NCI-H2107 (cell line): ENCODE measurements around the gene L3MBTL3.

Experiments used
- DNase-seq: peaks from one replicate; lab custom pipeline; 2025; lab: John Stamatoyannopoulos, UW

The L3MBTL3 gene

GRCh38 chr6:130018292-130018743 is at the start of gene L3MBTL3:
L3MBTL3 (plus strand) TSS chr6:130018581; CDS start chr6:130042700, 24,119 bp downstream.
- DNase-seq, result peak; percentile 75

DNA sequence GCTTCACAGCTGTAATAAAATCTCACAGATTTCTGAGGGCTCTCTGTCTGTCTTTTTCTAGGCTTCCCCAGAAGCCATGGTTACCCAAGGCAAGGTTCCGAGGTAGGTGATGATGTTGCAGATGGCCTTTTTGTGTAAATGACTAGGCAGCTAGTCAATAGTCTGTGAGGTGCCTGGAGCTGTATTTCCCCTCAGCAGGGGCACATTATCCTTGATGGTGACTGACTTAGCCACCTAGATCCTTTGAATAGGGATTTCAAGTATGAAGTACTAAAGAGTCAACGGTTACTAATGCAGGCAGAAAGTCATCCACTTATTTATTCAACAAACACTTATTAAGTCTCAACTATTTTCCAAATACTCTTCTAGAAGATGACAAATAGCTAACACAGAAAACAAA is 49.3 kb upstream of the L3MBTL3 start:
- no peak for DNase-seq

GRCh38 chr6:129976110-129976509 is 42.3 kb upstream of the L3MBTL3 start:
- DNase-seq, result no peak

GRCh38 chr6:129978148-129978916 is 40.0 kb upstream of the L3MBTL3 start:
- DNase-seq, result no peak

- no peak for DNase-seq
These were observed 37.6 kb upstream of the L3MBTL3 start for GRCh38 chr6:129980821-129981220.

GRCh38 chr6:129981598-129981997 is 36.8 kb upstream of the L3MBTL3 start:
- no peak for DNase-seq

DNA sequence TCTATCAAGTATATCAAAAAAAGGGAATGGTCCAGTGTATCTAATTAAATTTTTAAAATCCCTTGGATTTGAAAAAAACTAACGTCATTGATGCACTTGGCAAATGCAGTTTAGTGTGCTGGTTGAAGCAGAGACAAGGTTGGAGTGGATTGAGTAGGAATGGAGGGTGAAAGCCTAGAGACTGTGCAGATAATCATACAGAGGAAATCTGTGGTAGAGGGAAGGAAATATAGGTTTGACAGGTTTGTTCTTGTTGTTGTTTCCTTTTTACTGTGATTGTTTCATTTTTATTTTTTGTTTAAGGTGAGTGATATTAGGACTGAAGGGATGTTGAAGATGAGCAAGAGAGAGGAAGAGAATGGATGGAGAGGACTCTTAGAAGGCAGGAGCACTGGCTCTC is 29.0 kb upstream of the L3MBTL3 start:
- no peak for DNase-seq

GRCh38 chr6:129992881-129993280 is 25.5 kb upstream of the L3MBTL3 start:
- no peak for DNase-seq

- no peak for DNase-seq
These were observed 24.0 kb upstream of the L3MBTL3 start for GRCh38 chr6:129994410-129994809.

DNA sequence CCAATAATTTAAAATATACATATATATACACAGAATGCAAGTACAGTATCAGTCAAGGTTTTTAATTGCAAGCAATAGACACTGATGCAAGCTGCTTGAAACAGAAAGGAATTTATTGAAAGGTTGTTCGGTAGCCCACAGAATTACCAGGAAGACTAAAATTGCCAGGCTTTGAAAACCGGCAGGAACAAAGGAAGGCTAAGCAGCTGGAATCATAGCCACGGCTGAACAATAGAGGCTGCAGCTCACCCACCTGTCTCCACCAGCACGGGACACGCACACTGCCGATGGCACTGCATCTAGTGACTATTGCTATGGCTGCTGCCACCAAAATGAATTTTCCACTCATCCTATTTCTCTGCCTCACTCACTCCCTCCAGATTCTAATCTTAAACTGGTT is 22.0 kb upstream of the L3MBTL3 start:
- peak; percentile 46 for DNase-seq

DNA sequence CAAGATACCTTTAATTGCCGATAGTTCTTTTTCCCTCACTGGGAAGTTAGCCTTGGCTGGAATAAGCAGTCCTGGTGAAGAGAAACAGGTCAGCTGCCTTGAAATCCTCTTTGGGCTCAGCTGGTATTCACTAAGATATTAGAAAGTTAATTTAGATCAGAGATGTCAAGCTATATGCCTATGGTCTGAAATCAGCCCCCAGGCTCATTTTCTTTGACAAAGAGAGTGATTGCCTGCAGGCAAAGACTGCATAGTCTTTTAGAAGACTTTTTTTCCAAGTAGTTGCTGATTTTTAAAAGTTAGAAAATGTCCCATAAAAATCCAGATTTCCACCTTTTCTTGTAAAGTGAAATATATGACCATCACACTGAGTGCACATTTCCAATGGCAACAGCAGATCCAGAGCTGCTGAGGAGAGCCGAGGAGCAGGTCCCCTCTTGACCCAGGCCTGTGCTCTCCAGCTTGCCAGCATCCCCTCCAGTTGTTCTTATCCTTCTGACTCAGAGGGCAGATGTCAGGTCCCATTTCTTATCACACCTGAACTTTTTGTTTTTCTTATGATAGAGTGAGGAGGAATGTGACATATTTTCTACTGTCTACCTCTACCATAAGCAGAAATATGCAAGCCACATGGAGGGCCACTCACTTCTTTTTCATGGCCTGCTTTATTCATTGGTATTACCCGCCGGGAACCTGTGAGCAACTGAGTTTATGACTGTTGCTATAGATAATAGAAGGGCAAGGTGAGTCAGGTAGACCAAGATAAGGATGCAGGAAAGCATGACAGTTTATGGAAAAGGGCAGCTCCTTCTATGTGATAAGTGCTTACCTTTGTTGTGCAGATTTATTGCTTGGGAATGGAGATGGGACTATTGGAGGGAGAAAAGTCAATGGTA is 17.6 kb upstream of the L3MBTL3 start:
- DNase-seq, result no peak

GRCh38 chr6:130008236-130008873 is 10.0 kb upstream of the L3MBTL3 start:
- no peak for DNase-seq

- DNase-seq, result no peak
These were observed 9.2 kb upstream of the L3MBTL3 start for GRCh38 chr6:130009146-130009545.

DNA sequence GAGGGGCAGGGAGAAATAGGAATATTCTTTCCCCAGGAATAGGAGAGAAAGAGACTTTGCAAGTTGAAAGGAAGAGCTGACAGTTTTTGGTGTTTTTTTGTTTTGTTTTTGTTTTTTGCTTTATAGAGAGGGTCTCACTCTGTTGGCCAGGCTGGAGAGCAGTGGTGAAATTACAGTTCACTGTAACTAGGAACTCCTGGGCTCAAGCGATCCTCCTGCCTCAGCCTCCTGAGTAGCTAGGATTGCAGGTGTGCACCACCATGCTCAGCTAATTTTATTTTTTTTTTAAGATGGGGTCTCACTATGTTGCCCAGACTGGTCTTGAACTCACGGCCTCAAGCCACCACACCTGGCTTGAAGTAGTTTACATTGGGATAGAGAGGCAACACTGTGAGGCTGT is 8.0 kb upstream of the L3MBTL3 start:
- DNase-seq, result no peak

DNA sequence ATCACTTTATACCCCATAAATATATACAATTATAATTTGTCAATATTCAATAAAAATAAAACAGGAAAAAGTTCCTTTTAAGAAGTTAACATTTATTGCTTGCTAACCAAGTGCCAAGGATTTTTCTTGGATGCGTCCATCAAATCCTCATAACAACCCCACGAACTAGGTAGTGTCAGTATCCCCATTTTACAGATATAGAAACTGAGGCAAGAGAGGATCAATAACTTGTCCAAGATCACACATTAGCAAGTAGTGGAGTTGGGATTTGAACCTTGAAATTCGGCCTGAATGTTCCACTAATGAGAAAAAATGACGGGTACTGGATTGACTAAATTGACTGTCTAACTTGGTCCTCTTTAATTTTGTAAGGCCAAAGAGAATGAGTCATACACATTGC is 5.7 kb upstream of the L3MBTL3 start:
- no peak for DNase-seq

- no peak for DNase-seq
These were observed 454 bp downstream of the L3MBTL3 start for GRCh38 chr6:130018744-130019325.

- no peak for DNase-seq
These were observed 1.1 kb downstream of the L3MBTL3 start for GRCh38 chr6:130019326-130020072.

- no peak for DNase-seq
These were observed 1.9 kb downstream of the L3MBTL3 start for GRCh38 chr6:130020073-130020906.

- DNase-seq, result peak; percentile 20
These were observed 2.7 kb downstream of the L3MBTL3 start for GRCh38 chr6:130020907-130021629.

DNA sequence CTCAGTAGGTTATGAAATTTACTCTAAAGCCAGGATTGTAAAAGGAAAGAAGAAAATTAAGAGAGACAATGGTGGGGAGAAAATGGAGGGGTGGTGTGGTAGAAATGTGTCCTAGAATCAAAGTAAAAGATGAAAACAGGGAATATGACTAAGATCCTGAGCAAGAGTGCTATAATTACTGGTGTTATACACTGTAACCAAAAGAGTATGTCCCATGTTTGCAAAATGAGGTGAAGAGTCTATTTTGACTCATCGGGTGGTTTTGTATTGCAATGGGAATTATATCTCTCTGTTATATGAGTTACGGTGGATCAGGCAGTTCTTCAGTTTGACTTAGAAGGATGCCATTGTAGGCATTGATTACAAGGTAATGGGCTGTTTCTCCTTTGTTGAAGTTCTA is 8.5 kb downstream of the L3MBTL3 start:
- no peak for DNase-seq
